Tibial artery (tissue), 4 donors: ENCODE results near the gene OSTM1.

ENCODE experiments used
- DNase-seq, 2 donors: peaks; one replicate each; pipeline ENCODE4 v3.0.0-alpha.2; 2019
- H3K27ac ChIP-seq, 2 donors: fragments of 200-600 bp; sonication (generic) in 1 of 2; 1 replicate in 1 of 2; 2 replicates in 1 of 2; pipeline ENCODE4 v1.5.1; 2018 to 2019; ENCODE audit warnings: mild to moderate bottlenecking in 1 of 2
- H3K27me3 ChIP-seq, 2 donors: fragments of 200-600 bp; sonication (generic) in 1 of 2; one replicate each; pipeline versions ENCODE4 v1.5.1 to v1.6.0; 2016 to 2019
- H3K36me3 ChIP-seq, 3 donors: fragments of 200-600 bp; sonication (generic) in 2 of 3; one replicate each; pipeline ENCODE4 v1.5.1; 2016 to 2019; ENCODE audit warnings: mild to moderate bottlenecking in 2 of 3
- H3K4me1 ChIP-seq, 4 donors: fragments of 200-600 bp; sonication (generic) in 2 of 4; 1 replicate in 3 of 4; 2 replicates in 1 of 4; pipeline ENCODE4 v1.5.1; 2016 to 2019
- H3K4me3 ChIP-seq, 2 donors: fragments of 200-600 bp; sonication (generic) in 1 of 2; 1 replicate in 1 of 2; 2 replicates in 1 of 2; pipeline ENCODE4 v1.5.1; 2018 to 2019; ENCODE audit warnings: mild to moderate bottlenecking in 2 of 2
- H3K9me3 ChIP-seq, 3 donors: fragments of 200-600 bp; sonication (generic) in 1 of 3; one replicate each; pipeline ENCODE4 v1.5.1; 2016 to 2019
- CTCF ChIP-seq, 2 experiments: fragments of 200-600 bp in 1 of 2; fragments of 450-650 bp in 1 of 2; IDR thresholded peaks; one replicate each; pipeline ENCODE4 v1.5.1; 2017 to 2019; ENCODE audit warnings: antibody characterized with exemption in 2 of 2, mild to moderate bottlenecking in 1 of 2, moderate library complexity in 1 of 2
- intact Hi-C: fragments of 100-400 bp; cut with DNase I; formaldehyde crosslinking; loops from one replicate; pipeline ENCODE4 v1.15.0; 2023; ENCODE audit warnings: low total_unique reads

OSTM1 gene

GRCh38 chr6:108116546-108117426 is 42.2 kb upstream of the OSTM1 start:
- intact Hi-C loops, result loop anchor here (10.0 kb wide), 1 partner anchor 378 kb away; no protein-coding TSS in a partner anchor
- no peaks in the 10 kb centered on the region for H3K36me3 ChIP-seq
- no peak for DNase-seq
- no peak overlapping the region for H3K27ac ChIP-seq
- TF ChIP-seq CTCF (IDR thresholded peaks at IDR 0.05), result no peak
- peaks cover 0 to 57% (median 44%) of the 10 kb centered on the region in 4 donors for H3K4me1 ChIP-seq
- H3K4me3 ChIP-seq, result peak overlapping the region in 1 of 2 donors; percentile 58
- H3K9me3 ChIP-seq, result no peaks in the 10 kb centered on the region
- H3K27me3 ChIP-seq, result peaks cover 0 to 74% of the 10 kb centered on the region in 2 donors

- no peaks in the 10 kb centered on the region for H3K36me3 ChIP-seq
- peak in 1 of 2 donors; percentile 26 for DNase-seq
- H3K4me3 ChIP-seq, result peak overlapping the region in 1 of 2 donors; percentile 48
- TF ChIP-seq CTCF (IDR thresholded peaks at IDR 0.05), result no peak
- H3K9me3 ChIP-seq, result no peaks in the 10 kb centered on the region
- H3K27ac ChIP-seq, result no peak overlapping the region
- intact Hi-C loops, result loop anchor here (10.0 kb wide), 1 partner anchor 379 kb away; no protein-coding TSS in a partner anchor
- peaks cover 0 to 62% of the 10 kb centered on the region in 2 donors for H3K27me3 ChIP-seq
- peaks cover 0 to 57% (median 44%) of the 10 kb centered on the region in 4 donors for H3K4me1 ChIP-seq
Measured at GRCh38 chr6:108115598-108116058, 41.1 kb upstream of the OSTM1 start.

- DNase-seq, result peak in 1 of 2 donors; percentile 36
- Histone ChIP-seq H3K4me1 (peaks cover 0 to 57% (median 44%) of the 10 kb centered on the region in 4 donors), H3K4me3 (peak overlapping the region; percentile 33 to 48), H3K27me3 (peaks cover 0 to 58% of the 10 kb centered on the region in 2 donors), H3K36me3 (no peaks in the 10 kb centered on the region), H3K9me3 (no peaks in the 10 kb centered on the region), H3K27ac (no peak overlapping the region)
- TF ChIP-seq CTCF (IDR thresholded peaks at IDR 0.05), result no peak
- intact Hi-C loops, result loop anchor here (5.0 to 10.0 kb wide), 2 partner anchors 380 to 412 kb away; no protein-coding TSS in a partner anchor
Measured at GRCh38 chr6:108114841-108115597, 40.5 kb upstream of the OSTM1 start.

- Histone ChIP-seq H3K36me3 (no peaks in the 10 kb centered on the region), H3K4me3 (peak overlapping the region; percentile 18 to 48), H3K4me1 (peaks cover 0 to 49% (median 35%) of the 10 kb centered on the region in 4 donors), H3K27me3 (peaks cover 0 to 58% of the 10 kb centered on the region in 2 donors), H3K9me3 (no peaks in the 10 kb centered on the region), H3K27ac (no peak overlapping the region)
- intact Hi-C loops, result loop anchor here (5.0 to 10.0 kb wide), 2 partner anchors 381 to 413 kb away; no protein-coding TSS in a partner anchor
- peak; percentile 48 to 64 for TF ChIP-seq CTCF (IDR thresholded peaks at IDR 0.05)
- DNase-seq, result no peak
Measured at GRCh38 chr6:108113557-108114519, 39.3 kb upstream of the OSTM1 start.
